PFSK-1 (cell line): ENCODE data around the gene LDLRAD3.

ENCODE experiments used
- FOXP2 ChIP-seq: optimal IDR thresholded peaks from 2 replicates; pipeline ENCODE3; 2011; ENCODE audit warnings: borderline replicate concordance, control low read depth, inconsistent platforms; ENCODE audit not compliant: insufficient read depth; ENCODE audit errors: extremely low read length, extremely low read depth
- POLR2AphosphoS5 ChIP-seq: IDR thresholded peaks from 2 replicates; pipeline ENCODE4 v1.6.1; 2012; ENCODE audit warnings: low read depth, mild to moderate bottlenecking, control low read depth, low read length, moderate library complexity
- REST ChIP-seq, 2 experiments: IDR thresholded peaks; 2 replicates each; pipeline versions ENCODE4 v1.6.1 to v1.8.0; 2011 to 2012; ENCODE audit warnings: low read depth in 2 of 2, low read length in 2 of 2, control low read depth in 1 of 2, inconsistent platforms in 1 of 2, mild to moderate bottlenecking in 1 of 2, moderate library complexity in 1 of 2; ENCODE audit not compliant: insufficient read depth in 1 of 2
- SIN3A ChIP-seq: IDR thresholded peaks from 2 replicates; pipeline ENCODE4 v1.6.1; 2012; ENCODE audit warnings: mild to moderate bottlenecking, low read length, moderate library complexity, borderline replicate concordance; ENCODE audit not compliant: insufficient read depth
- TAF1 ChIP-seq: IDR thresholded peaks from 2 replicates; pipeline ENCODE4 v1.6.1; 2012; ENCODE audit warnings: low read length, control low read depth, borderline replicate concordance; ENCODE audit not compliant: insufficient read depth

The LDLRAD3 gene

GRCh38 chr11:36191941-36192340 is 248.1 kb downstream of the LDLRAD3 start:
- no peak for TF ChIP-seq REST (IDR thresholded peaks at IDR 0.05; ENCODE audit: insufficient read depth in 1 of 2, low read depth in 2 of 2, low read length in 2 of 2)
- TF ChIP-seq SIN3A = no peak
- TF ChIP-seq POLR2AphosphoS5 = no peak
- TF ChIP-seq TAF1 = no peak
- TF ChIP-seq FOXP2 = no peak

GRCh38 chr11:36192425-36193289 is 248.8 kb downstream of the LDLRAD3 start:
- no peak for TF ChIP-seq POLR2AphosphoS5
- TF ChIP-seq SIN3A = no peak
- no peak for TF ChIP-seq FOXP2
- no peak for TF ChIP-seq REST (IDR thresholded peaks at IDR 0.05; ENCODE audit: insufficient read depth in 1 of 2, low read depth in 2 of 2, low read length in 2 of 2)
- no peak for TF ChIP-seq TAF1

- TF ChIP-seq SIN3A (no peak), FOXP2 (no peak), REST (IDR thresholded peaks at IDR 0.05; ENCODE audit: insufficient read depth in 1 of 2, low read depth in 2 of 2, low read length in 2 of 2) (no peak), TAF1 (no peak), POLR2AphosphoS5 (no peak)
Observed at GRCh38 chr11:36193290-36193619, 249.4 kb downstream of the LDLRAD3 start.

- TF ChIP-seq TAF1 (no peak), REST (IDR thresholded peaks at IDR 0.05; ENCODE audit: insufficient read depth in 1 of 2, low read depth in 2 of 2, low read length in 2 of 2) (no peak), FOXP2 (no peak), SIN3A (no peak), POLR2AphosphoS5 (no peak)
Observed at GRCh38 chr11:36193721-36194120, 249.9 kb downstream of the LDLRAD3 start.
